H1 (cell line): Measurements from ENCODE around the gene C6orf163. TPM values are rescaled to one million over a fixed set of nuclear protein-coding genes. Genes with fewer than 3 reads are reported as not detected.

Source experiments
- CTCF ChIA-PET: fragments of 300-600 bp; sonication (Branson Sonifier 250); formaldehyde crosslinking; loops from one replicate; lab custom pipeline; 2021; ENCODE audit not compliant: partially characterized antibody; lab: Charles Lee
- POLR2A ChIA-PET: fragments of 300-600 bp; sonication (Branson Sonifier 250); formaldehyde crosslinking; loops from one replicate; lab custom pipeline; 2021; ENCODE audit warnings: inconsistent platforms; ENCODE audit not compliant: partially characterized antibody; lab: Charles Lee
- DNase-seq, 2 experiments: peaks; one replicate each; pipeline versions ENCODE4 v3.0.0 to v3.0.0-alpha.2; 2010 to 2022; ENCODE audit warnings: low spot score in 2 of 2, low read depth in 1 of 2, mixed read lengths in 1 of 2
- FAIRE-seq: peaks from 2 replicates; lab custom pipeline; 2011; peaks lifted over from hg19 to GRCh38; lab: Jason Lieb, UNC
- H2AFZ ChIP-seq: 2 replicates; pipeline ENCODE4 v1.8.1; 2012; ENCODE audit warnings: low read length, inconsistent platforms
- H2AK5ac ChIP-seq: 2 replicates; pipeline ENCODE4 v1.6.1; 2013; ENCODE audit warnings: low read depth, low read length
- H2BK120ac ChIP-seq: replicated peaks from 2 replicates; pipeline ENCODE3; 2013; ENCODE audit warnings: low read depth, low read length, inconsistent platforms
- H2BK12ac ChIP-seq: 2 replicates; pipeline ENCODE4 v1.6.1; 2013; ENCODE audit warnings: low read depth, low read length
- H2BK15ac ChIP-seq: 2 replicates; pipeline ENCODE4 v1.6.1; 2013; ENCODE audit warnings: low read length
- H2BK20ac ChIP-seq: 2 replicates; pipeline ENCODE4 v1.6.1; 2013; ENCODE audit warnings: low read length
- H2BK5ac ChIP-seq: 2 replicates; pipeline ENCODE4 v1.6.1; 2013; ENCODE audit warnings: low read depth, low read length
- H3K14ac ChIP-seq: 2 replicates; pipeline ENCODE4 v1.6.1; 2013; ENCODE audit warnings: inconsistent platforms; ENCODE audit not compliant: insufficient read length
- H3K18ac ChIP-seq: 2 replicates; pipeline ENCODE4 v1.6.1; 2013; ENCODE audit warnings: low read length; ENCODE audit errors: extremely low read depth
- H3K23ac ChIP-seq: 2 replicates; pipeline ENCODE4 v1.6.1; 2013; ENCODE audit warnings: inconsistent platforms; ENCODE audit not compliant: insufficient read length
- H3K23me2 ChIP-seq: 2 replicates; pipeline ENCODE4 v1.6.1; 2013; ENCODE audit warnings: low read depth, low read length
- H3K27ac ChIP-seq: 2 replicates; pipeline ENCODE4 v1.6.1; 2011; ENCODE audit warnings: low read depth, low read length, inconsistent platforms
- H3K27me3 ChIP-seq, 4 experiments: replicated peaks in 1 of 4; 1 replicate in 1 of 4; 2 replicates in 3 of 4; pipeline versions ENCODE4 v1.6.1 to v1.8.1; 2011 to 2013; ENCODE audit warnings: low read length in 3 of 4, mild to moderate bottlenecking in 3 of 4, inconsistent platforms in 2 of 4, mixed read lengths in 2 of 4, moderate library complexity in 1 of 4; ENCODE audit not compliant: control insufficient read depth in 3 of 4, insufficient read depth in 3 of 4; ENCODE audit errors: extremely low read depth in 1 of 4
- H3K36me3 ChIP-seq, 4 experiments: 2 replicates each; pipeline versions ENCODE4 v1.6.1 to v1.8.1; 2011 to 2013; ENCODE audit warnings: mild to moderate bottlenecking in 4 of 4, low read length in 3 of 4, moderate library complexity in 2 of 4, control low read depth in 1 of 4, inconsistent platforms in 1 of 4; ENCODE audit not compliant: insufficient read depth in 4 of 4, control insufficient read depth in 2 of 4
- H3K4ac ChIP-seq: replicated peaks from 2 replicates; pipeline ENCODE3; 2013; ENCODE audit warnings: low read length, low read depth, mixed read lengths, inconsistent platforms; ENCODE audit not compliant: insufficient read length
- H3K4me1 ChIP-seq, 4 experiments: replicated peaks in 1 of 4; 1 replicate in 1 of 4; 2 replicates in 3 of 4; pipeline versions ENCODE4 v1.6.1 to v1.8.1; 2011 to 2013; ENCODE audit warnings: low read length in 3 of 4, inconsistent platforms in 2 of 4, mixed read lengths in 1 of 4; ENCODE audit not compliant: insufficient read depth in 4 of 4, control insufficient read depth in 3 of 4
- H3K4me2 ChIP-seq, 2 experiments: 2 replicates each; pipeline versions ENCODE4 v1.6.1 to v1.8.1; 2011 to 2013; ENCODE audit warnings: low read depth in 2 of 2, low read length in 2 of 2, control low read depth in 1 of 2, inconsistent platforms in 1 of 2, mild to moderate bottlenecking in 1 of 2; ENCODE audit not compliant: insufficient read depth in 1 of 2
- H3K4me3 ChIP-seq, 4 experiments: fragments of 200-600, 300-600 bp in 1 of 4; sonication (generic), shearing (Covaris generic), sonication (Bioruptor Twin) in 1 of 4; 2 replicates each; pipeline versions ENCODE4 v1.5.1 to v1.8.1; 2011 to 2016; ENCODE audit warnings: low read length in 4 of 4, low read depth in 3 of 4, control low read depth in 2 of 4, inconsistent platforms in 2 of 4, mild to moderate bottlenecking in 2 of 4, mixed read lengths in 1 of 4, moderate library complexity in 1 of 4; ENCODE audit not compliant: insufficient read depth in 2 of 4; ENCODE audit errors: extremely low read depth in 1 of 4
- H3K56ac ChIP-seq: replicated peaks from 2 replicates; pipeline ENCODE3; 2013; ENCODE audit warnings: low read depth, mild to moderate bottlenecking, mixed read lengths, low read length, inconsistent platforms; ENCODE audit not compliant: insufficient read length
- H3K79me1 ChIP-seq: 2 replicates; pipeline ENCODE4 v1.6.1; 2013; ENCODE audit warnings: low read depth, low read length, control low read depth
- H3K79me2 ChIP-seq, 2 experiments: 2 replicates each; pipeline versions ENCODE4 v1.6.1 to v1.8.1; 2012 to 2013; ENCODE audit warnings: low read length in 2 of 2, mild to moderate bottlenecking in 2 of 2, inconsistent platforms in 1 of 2; ENCODE audit not compliant: insufficient read depth in 2 of 2, control insufficient read depth in 1 of 2
- H3K9ac ChIP-seq, 4 experiments: replicated peaks in 1 of 4; 1 replicate in 1 of 4; 2 replicates in 3 of 4; pipeline versions ENCODE4 v1.6.1 to v1.8.1; 2011 to 2013; ENCODE audit warnings: low read depth in 3 of 4, low read length in 3 of 4, control low read depth in 2 of 4, mild to moderate bottlenecking in 2 of 4, moderate library complexity in 2 of 4, inconsistent platforms in 1 of 4; ENCODE audit errors: extremely low read depth in 1 of 4
- H3K9me3 ChIP-seq, 2 experiments: 2 replicates each; pipeline versions ENCODE4 v1.6.1 to v1.8.1; 2012 to 2013; ENCODE audit warnings: mild to moderate bottlenecking in 2 of 2, moderate library complexity in 2 of 2, control low read depth in 1 of 2, inconsistent platforms in 1 of 2, low read depth in 1 of 2, low read length in 1 of 2, mixed read lengths in 1 of 2; ENCODE audit not compliant: insufficient read depth in 2 of 2
- H4K20me1 ChIP-seq, 2 experiments: replicated peaks in 1 of 2; 2 replicates each; pipeline versions ENCODE3 to v1.8.1; 2011 to 2013; ENCODE audit warnings: inconsistent platforms in 2 of 2, low read length in 2 of 2, mild to moderate bottlenecking in 1 of 2; ENCODE audit not compliant: insufficient read depth in 2 of 2, control insufficient read depth in 1 of 2
- H4K5ac ChIP-seq: 2 replicates; pipeline ENCODE4 v1.6.1; 2013; ENCODE audit warnings: low read length, low read depth, mixed read lengths, inconsistent platforms; ENCODE audit not compliant: insufficient read length
- H4K8ac ChIP-seq: 2 replicates; pipeline ENCODE4 v1.8.0; 2013; ENCODE audit warnings: mild to moderate bottlenecking, moderate library complexity, low read length, inconsistent platforms; ENCODE audit not compliant: insufficient read depth; ENCODE audit errors: extremely low read depth
- H4K91ac ChIP-seq: replicated peaks from 2 replicates; pipeline ENCODE3; 2013; ENCODE audit warnings: low read length, mixed read lengths, inconsistent platforms; ENCODE audit not compliant: insufficient read length
- CTCF ChIP-seq, 3 experiments: IDR thresholded peaks; 1 replicate in 2 of 3; 2 replicates in 1 of 3; pipeline versions ENCODE4 v1.5.1 to v1.6.1; 2011; ENCODE audit warnings: low read length in 3 of 3, mild to moderate bottlenecking in 3 of 3, inconsistent platforms in 2 of 3, low read depth in 1 of 3, moderate library complexity in 1 of 3; ENCODE audit not compliant: insufficient read depth in 1 of 3; ENCODE audit errors: control extremely low read depth in 1 of 3
- JUND ChIP-seq: IDR thresholded peaks from 2 replicates; pipeline ENCODE4 v1.6.1; 2011; ENCODE audit warnings: mild to moderate bottlenecking, improper control_type of control experiment, low read length
- RAD21 ChIP-seq, 2 experiments: IDR thresholded peaks in 1 of 2; conservative IDR thresholded peaks in 1 of 2; 2 replicates each; pipeline ENCODE4 v1.6.1; 2011; ENCODE audit warnings: low read depth in 2 of 2, low read length in 2 of 2, improper control_type of control experiment in 1 of 2, inconsistent platforms in 1 of 2, mild to moderate bottlenecking in 1 of 2, moderate library complexity in 1 of 2
- WGBS, 2 experiments: shearing (Covaris generic) in 1 of 2; methylation state at CpG; one replicate each; pipeline versions ENCODE4 v1.1.6 to v1.1.7; 2013 to 2015; ENCODE audit warnings: low lambda C conversion rate in 2 of 2, mixed read lengths in 2 of 2, inconsistent platforms in 1 of 2, low coverage in 1 of 2, missing lambda C conversion rate in 1 of 2; ENCODE audit not compliant: insufficient replicate concordance in 2 of 2, insufficient coverage in 1 of 2, insufficient read length in 1 of 2; ENCODE audit errors: extremely low coverage in 1 of 2, missing lambda C conversion rate in 1 of 2; 5-methylcytosine and 5-hydroxymethylcytosine counted together
- polyA plus RNA-seq, 7 experiments: library from polyadenylated mRNA; depleted of rRNA in 3 of 7; stranded (reverse) in 5 of 7; unstranded in 2 of 7; fragments of >200 nt in 5 of 7; fragments of 200-250 nt in 2 of 7; gene quantifications; 1 replicate in 5 of 7; 2 replicates in 1 of 7; 4 replicates in 1 of 7; pipeline versions ENCODE4 v1.2.1 to v1.2.3, GENCODE V29; 2011 to 2013; ENCODE audit warnings: missing spikeins in 2 of 7, mixed read lengths in 2 of 7
- total RNA-seq: library from RNA; stranded (reverse); fragmentation: NEBNext Ultra II Directional; extraction: Animal tissue kit (Norgen Biotek cat#: 25700); gene quantifications from 2 replicates; pipeline ENCODE4 v1.2.1, GENCODE V29; 2021

The C6orf163 gene
- total and polyA plus RNA-seq, 2 of the 8 experiments (the other 6 are each of a cell fraction or from before 2014, with no cell fraction given) = 0.36 to 1.5 TPM

- no peak overlapping the region for H4K8ac ChIP-seq
- H2BK15ac ChIP-seq = no peak overlapping the region
- H2BK20ac ChIP-seq = no peak overlapping the region
- 48% methylated on average over 3 of the region's 3 CpGs; no CpG with 5 or more reads in 1 of the 2 experiments for WGBS, 2 experiments
- H3K4me2 ChIP-seq = no peak overlapping the region
- H3K27ac ChIP-seq = no peak overlapping the region
- H3K79me2 ChIP-seq = no peaks in the 10 kb centered on the region
- ChIA-PET POLR2A (no interaction called here), CTCF (interaction anchor here (0.7 to 3.8 kb wide), 19 partner anchors 9 to 325 kb away, joined by 3 to 26 read pairs (median 6); partner anchors contain the start of gene SMIM8)
- no peaks in the 10 kb centered on the region for H3K36me3 ChIP-seq
- no peak overlapping the region for H3K23ac ChIP-seq
- no peak overlapping the region for H3K14ac ChIP-seq
- H3K27me3 ChIP-seq = no peaks in the 10 kb centered on the region
- H2BK120ac ChIP-seq = no peak overlapping the region
- H2AFZ ChIP-seq = no peak overlapping the region
- no peak overlapping the region for H3K4me3 ChIP-seq
- H3K79me1 ChIP-seq = no peaks in the 10 kb centered on the region
- DNase-seq = peak in 1 of 2 experiments; percentile 38
- H2BK12ac ChIP-seq = no peak overlapping the region
- H2BK5ac ChIP-seq = no peak overlapping the region
- H3K23me2 ChIP-seq = no peaks in the 10 kb centered on the region
- FAIRE-seq = peak; percentile 97
- TF ChIP-seq RAD21 (IDR thresholded peaks at IDR 0.05 in 1 of 2, conservative IDR thresholded peaks at IDR 0.05 in 1 of 2; ENCODE audit: low read depth in 2 of 2, low read length in 2 of 2) (peak; percentile 92 to 94), CTCF (IDR thresholded peaks at IDR 0.05; ENCODE audit: control extremely low read depth in 1 of 3, insufficient read depth in 1 of 3, low read depth in 1 of 3, low read length in 3 of 3) (peak; percentile 67 to 84 (median 82)), JUND (no peak)
- TF ChIP-seq, all 59 proteins: peak for 2
- Histone ChIP-seq H3K56ac (no peak overlapping the region), H3K4ac (no peak overlapping the region), H3K4me1 (no peaks in the 10 kb centered on the region), H4K20me1 (no peaks in the 10 kb centered on the region), H3K18ac (no peak overlapping the region), H4K91ac (no peak overlapping the region), H4K5ac (no peak overlapping the region), H3K9me3 (no peaks in the 10 kb centered on the region), H3K9ac (no peak overlapping the region), H2AK5ac (no peak overlapping the region)
Measured at GRCh38 chr6:87391334-87391733, 46.7 kb downstream of the C6orf163 start.
